Spleen (tissue), 7 donors: ENCODE measurements around the gene RPA1.

Source experiments
- POLR2A ChIP-seq, 3 donors: fragments of 450-650 bp; IDR thresholded peaks; one replicate each; pipeline ENCODE4 v1.5.1; 2017; ENCODE audit warnings: antibody characterized with exemption in 3 of 3, mild to moderate bottlenecking in 1 of 3
- POLR2AphosphoS5 ChIP-seq, 3 donors: sonication (generic); formaldehyde crosslinking; IDR thresholded peaks; one replicate each; pipeline ENCODE4 v1.5.1; 2017; ENCODE audit warnings: antibody characterized with exemption in 3 of 3
- TF ChIP-seq, protein P1 (sequence below), 11 experiments: fragments of 200-600 bp in 7 of 11; fragments of 450-650 bp in 4 of 11; sonication (generic) in 4 of 11; IDR thresholded peaks in 8 of 11; conservative IDR thresholded peaks in 3 of 11; 1 replicate in 7 of 11; 2 replicates in 4 of 11; pipeline versions ENCODE4 v1.4.0 to v1.8.0; 2016 to 2021; ENCODE audit warnings: antibody characterized with exemption in 11 of 11, inconsistent platforms in 4 of 11, mild to moderate bottlenecking in 1 of 11
- donor health status: DM: no; HTN: no; CAD: no; lungs with moderate emphysema.
- donor health status: DM: no; HTN: no; CAD: no.
- donor health status: DM: no; HTN: no; CAD: no.

DNA sequence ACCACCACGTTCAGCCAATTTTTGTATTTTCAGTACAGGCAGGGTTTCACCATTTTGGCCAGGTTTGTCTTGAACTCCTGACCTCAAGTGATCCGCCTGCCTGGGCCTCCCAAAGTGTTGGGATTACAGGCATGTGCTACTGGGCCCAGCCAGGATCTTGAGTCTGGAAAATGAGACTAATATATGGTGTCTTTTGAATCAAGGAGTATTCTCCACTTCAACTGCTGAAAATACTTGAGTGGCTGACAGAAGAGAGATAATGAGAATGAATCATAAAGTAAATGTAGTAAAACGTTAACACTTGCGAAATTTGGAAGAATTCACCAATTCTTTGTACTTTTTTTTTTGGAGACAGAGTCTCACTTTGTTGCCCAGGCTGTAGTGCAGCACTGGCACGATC, 16.7 kb upstream of the RPA1 start:
- TF ChIP-seq, protein P1, sequence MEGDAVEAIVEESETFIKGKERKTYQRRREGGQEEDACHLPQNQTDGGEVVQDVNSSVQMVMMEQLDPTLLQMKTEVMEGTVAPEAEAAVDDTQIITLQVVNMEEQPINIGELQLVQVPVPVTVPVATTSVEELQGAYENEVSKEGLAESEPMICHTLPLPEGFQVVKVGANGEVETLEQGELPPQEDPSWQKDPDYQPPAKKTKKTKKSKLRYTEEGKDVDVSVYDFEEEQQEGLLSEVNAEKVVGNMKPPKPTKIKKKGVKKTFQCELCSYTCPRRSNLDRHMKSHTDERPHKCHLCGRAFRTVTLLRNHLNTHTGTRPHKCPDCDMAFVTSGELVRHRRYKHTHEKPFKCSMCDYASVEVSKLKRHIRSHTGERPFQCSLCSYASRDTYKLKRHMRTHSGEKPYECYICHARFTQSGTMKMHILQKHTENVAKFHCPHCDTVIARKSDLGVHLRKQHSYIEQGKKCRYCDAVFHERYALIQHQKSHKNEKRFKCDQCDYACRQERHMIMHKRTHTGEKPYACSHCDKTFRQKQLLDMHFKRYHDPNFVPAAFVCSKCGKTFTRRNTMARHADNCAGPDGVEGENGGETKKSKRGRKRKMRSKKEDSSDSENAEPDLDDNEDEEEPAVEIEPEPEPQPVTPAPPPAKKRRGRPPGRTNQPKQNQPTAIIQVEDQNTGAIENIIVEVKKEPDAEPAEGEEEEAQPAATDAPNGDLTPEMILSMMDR (IDR thresholded peaks at IDR 0.05 in 8 of 11, conservative IDR thresholded peaks at IDR 0.05 in 3 of 11): no peak
- TF ChIP-seq POLR2AphosphoS5 (IDR thresholded peaks at IDR 0.05): no peak
- no peak for TF ChIP-seq POLR2A (IDR thresholded peaks at IDR 0.05)
